OCI-M2 (cell line): ENCODE results near the gene POMZP3.
"Not testable (repeated sequence)": the region's sequence is repeated elsewhere in the genome, so short reads cannot be mapped to it uniquely, and the experiment has no call there.

Experiments used
- DNase-seq: peaks from one replicate; lab custom pipeline; 2025; ENCODE audit not compliant: unreplicated experiment; lab: John Stamatoyannopoulos, UW

Gene POMZP3

GRCh38 chr7:76588586-76588985 lies 38.5 kb downstream of the POMZP3 start:
- DNase-seq: not testable (repeated sequence)

DNA sequence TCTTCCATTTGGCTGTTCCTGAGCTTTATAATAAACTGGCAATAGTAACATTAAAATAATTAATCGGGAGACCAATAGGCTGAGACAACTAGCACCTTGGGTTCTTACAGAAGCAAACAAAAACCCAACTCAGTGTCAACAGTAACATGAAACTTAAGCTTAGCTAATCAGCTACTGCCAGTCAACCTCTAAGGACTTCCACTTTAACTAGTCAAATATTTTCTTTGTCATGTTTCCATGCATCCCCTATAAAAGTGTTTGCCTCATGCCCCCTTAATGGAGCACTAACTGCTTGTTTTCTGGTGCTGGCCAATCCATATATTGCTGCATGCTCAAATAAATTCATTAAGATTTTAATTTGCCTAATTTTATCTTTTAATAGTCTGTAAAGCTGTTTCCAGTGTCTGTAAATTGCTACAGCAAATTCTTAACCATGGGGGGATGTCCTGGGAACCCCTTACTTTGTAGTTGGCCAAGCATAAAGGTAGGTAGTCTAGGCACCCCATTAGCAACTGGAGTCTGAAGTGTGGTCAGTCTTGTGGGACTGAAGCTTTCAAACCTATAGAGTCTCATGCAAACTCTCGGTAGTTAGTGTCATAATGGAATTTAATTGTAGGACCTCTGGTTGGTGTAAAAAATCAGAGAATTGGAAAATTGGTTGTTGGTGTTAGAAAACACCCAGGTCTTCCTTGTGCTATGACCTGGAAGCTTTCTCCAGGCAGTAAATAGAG lies 40.3 kb downstream of the POMZP3 start:
- DNase-seq: not testable (repeated sequence)

DNA sequence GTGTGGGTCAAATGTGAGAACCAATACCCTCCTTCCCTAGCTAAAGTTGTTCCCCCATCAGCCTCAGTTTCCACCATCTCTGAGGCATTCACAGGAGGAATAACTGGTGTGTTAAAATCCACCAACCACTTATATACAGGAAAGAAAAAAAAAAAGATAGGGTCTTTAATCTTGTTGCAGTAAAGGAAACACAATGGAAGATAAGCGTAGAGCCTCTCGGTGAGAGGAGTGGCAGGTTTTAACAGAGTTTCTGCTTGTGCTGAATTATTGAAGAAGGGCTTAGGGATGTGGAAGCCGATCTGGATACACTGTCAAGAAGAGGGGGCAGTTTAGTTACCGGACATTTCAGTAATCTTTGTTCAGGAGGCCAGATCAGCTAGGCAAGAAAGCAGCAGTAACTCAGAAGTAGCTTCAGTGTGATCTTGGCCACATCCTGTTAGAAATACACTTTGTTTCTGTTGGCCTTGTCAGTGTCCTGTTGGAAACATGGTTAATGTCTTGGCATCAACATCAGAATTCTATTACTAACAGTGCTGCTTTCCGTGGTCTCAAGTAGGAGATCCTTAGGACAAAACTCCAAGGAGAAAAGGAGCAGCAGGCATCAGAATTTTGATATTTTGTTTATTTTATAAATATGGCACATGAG lies 43.3 kb downstream of the POMZP3 start:
- DNase-seq: not testable (repeated sequence)

DNA sequence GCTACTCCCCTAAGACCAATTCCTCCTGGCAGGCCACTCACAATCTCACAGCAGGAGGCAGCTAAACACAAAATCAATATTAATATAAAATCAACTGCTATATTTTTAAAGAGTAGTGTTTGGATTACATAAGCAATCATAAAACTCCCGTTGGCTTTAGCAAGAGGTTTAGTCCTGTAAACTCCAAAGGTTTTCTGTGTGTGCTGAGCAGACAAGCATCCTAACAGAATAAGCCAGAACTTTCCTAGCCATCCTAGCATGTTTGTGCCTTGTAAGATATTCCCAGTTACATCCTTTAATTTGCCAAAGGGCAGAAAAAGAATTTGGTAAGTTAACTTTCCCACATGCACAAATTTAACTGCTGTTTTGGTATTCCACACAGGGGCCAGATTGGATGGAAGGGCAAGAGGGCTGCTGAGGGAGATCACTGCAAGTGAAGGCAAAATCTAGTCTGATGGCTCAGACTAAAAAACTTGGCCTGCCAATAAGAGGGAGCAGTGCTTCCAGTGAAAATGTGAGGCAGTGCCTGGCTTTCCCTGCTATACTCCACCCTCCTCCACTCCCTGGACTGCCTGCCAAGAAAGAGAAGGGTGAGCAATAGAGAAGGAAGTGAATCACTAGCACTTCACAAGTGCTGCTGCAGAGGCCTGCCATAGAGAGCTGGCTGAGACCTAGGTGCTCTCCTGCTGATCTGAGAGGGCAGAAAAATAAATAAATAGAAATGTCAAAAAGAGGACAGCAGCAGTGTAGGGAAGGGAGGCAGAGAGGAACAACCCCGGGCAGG lies 44.0 kb downstream of the POMZP3 start:
- not testable (repeated sequence) for DNase-seq

GRCh38 chr7:76575919-76576655 lies 51.0 kb downstream of the POMZP3 start:
- DNase-seq: not testable (repeated sequence)

- DNase-seq: not testable (repeated sequence)
Observed at GRCh38 chr7:76575431-76575830, 51.6 kb downstream of the POMZP3 start.

- not testable (repeated sequence) for DNase-seq
Observed at GRCh38 chr7:76572296-76572695, 54.8 kb downstream of the POMZP3 start.

- not testable (repeated sequence) for DNase-seq
Observed at GRCh38 chr7:76570324-76570775, 56.7 kb downstream of the POMZP3 start.

DNA sequence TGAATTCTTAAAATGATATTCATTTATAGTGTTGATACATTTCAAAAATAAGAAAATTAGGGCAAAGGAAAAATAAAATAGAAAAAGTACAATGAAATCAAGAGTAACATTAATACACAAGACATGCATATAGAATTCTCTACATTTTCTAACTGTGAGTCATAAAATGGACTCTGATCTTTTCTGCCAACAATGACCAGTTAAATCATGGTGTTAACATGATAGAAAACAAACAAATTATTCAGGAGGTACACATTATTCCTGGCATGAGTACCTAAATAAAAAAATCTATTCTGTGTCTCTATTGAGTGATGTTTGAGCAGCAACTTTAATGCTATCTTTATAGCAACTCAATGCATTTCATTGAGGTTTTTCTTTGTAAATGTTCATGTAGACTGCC lies 58.3 kb downstream of the POMZP3 start:
- DNase-seq: not testable (repeated sequence)

GRCh38 chr7:76567753-76568152 lies 59.3 kb downstream of the POMZP3 start:
- not testable (repeated sequence) for DNase-seq

DNA sequence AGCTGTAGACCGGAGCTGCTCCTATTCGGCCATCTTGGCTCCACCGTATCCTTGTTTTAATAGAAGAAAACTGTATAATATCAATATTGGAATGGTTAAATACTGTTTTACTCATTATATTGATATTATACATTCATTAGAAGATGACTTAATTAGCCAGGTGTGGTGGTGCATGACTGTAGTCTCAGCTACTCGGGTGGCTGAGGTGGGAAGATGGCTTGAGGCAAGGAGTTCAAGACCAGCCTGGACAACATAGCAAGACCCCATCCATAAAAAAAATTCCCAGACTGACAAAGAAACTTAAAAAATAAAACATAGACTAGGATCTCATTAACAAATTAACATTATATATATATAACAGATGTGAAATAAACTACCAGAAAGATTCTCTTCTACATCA lies 59.8 kb downstream of the POMZP3 start:
- not testable (repeated sequence) for DNase-seq

DNA sequence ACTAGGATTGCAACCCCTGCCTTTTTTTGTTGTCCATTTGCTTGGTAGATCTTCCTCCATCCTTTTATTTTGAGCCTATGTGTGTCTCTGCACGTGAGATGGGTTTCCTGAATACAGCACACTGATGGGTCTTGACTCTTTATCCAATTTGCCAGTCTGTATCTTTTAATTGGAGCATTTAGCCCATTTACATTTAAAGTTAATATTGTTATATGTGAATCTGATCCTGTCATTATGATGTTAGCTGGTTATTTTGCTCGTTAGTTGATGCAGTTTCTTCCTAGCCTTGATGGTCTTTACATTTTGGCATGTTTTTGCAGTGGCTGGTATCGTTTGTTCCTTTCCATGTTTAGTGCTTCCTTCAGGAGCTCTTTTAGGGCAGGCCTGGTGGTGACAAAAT lies 62.1 kb downstream of the POMZP3 start:
- not testable (repeated sequence) for DNase-seq

DNA sequence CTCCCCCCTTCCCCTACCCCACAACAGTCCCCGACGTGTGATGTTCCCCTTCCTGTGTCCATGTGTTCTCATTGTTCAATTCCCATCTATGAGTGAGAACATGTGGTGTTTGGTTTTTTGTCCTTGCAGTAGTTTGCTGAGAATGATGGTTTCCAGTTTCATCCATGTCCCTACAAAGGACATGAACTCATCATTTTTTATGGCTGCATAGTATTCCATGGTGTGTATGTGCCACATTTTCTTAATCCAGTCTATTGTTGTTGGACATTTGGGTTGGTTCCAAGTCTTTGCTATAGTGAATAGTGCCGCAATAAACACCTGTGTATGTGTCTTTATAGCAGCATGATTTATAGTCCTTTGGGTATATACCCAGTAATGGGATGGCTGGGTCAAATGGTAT lies 65.7 kb downstream of the POMZP3 start:
- DNase-seq: not testable (repeated sequence)

GRCh38 chr7:76560157-76560556 lies 66.9 kb downstream of the POMZP3 start:
- DNase-seq: not testable (repeated sequence)
